HT-29 (cell line): ENCODE results near the gene GDI2. TPM values are rescaled to one million over a fixed set of nuclear protein-coding genes. Genes with fewer than 3 reads are reported as not detected.
"Not testable (repeated sequence)": the region's sequence is repeated elsewhere in the genome, so short reads cannot be mapped to it uniquely, and the experiment has no call there.

Experiments used
- DNase-seq: peaks from one replicate; pipeline ENCODE4 v3.0.0-alpha.2; 2015; ENCODE audit warnings: low spot score
- total RNA-seq: library from RNA; depleted of rRNA; stranded (reverse); fragments of >200 nt; shearing (Covaris generic); gene quantifications from 2 replicates; pipeline ENCODE4 v1.2.3, GENCODE V29; 2014

GDI2 gene
- total RNA-seq, 1 experiment from 2014 or later, result 185 TPM

DNA sequence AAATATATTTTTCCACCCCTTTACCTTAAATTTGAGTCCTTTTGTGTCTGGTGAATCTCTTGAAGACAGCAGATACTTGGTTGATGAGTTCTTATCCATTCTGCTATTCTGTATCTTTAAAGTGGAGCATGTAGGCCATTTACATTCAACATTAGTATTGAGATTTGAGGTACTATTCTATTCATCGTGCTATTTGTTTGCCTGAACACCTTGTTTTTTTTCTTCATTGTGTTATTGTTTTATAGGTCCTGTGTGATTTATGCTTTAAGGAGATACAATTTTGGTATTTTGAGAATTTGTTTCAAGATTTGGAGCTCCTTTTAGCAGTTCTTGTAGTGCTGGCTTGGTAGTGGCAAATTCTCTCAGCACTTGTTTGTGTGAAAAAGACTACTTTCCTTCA lies 29.9 kb downstream of the GDI2 start:
- no peak for DNase-seq

DNA sequence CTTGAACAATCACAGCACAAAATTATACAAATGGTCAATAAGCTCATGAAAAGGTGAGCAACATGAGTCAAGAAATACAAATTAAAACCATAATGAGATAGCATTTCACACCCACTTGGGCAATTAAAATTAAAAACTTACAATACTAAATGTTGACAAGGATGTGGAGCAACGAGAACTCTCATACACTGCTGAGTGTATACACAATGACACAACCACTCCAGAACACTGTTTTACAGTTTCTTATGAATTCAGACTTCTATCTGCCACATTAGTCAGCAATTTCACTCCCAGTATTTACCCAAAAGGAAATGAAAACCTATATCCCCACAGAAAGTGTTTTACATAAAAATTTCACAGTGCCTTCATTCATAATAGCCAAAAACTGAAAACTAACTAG lies 31.1 kb downstream of the GDI2 start:
- no peak for DNase-seq

GRCh38 chr10:5779730-5780129 lies 33.5 kb downstream of the GDI2 start:
- DNase-seq, result no peak

DNA sequence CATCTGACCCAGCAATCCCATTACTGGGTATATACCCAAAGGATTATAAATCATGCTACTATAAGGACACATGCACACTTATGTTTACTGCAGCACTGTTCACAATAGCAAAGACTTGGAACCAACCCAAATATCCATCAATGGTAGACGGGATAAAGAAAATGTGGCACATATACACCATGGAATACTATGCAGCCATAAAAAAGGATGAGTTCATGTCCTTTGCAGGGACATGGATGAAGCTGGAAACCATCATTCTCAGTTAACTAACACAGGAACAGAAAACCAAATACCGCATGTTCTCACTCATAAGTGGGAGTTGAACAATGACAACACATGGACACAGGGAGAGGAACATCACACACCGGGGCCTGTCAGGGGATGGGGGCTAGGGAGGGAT lies 35.5 kb downstream of the GDI2 start:
- not testable (repeated sequence) for DNase-seq

DNA sequence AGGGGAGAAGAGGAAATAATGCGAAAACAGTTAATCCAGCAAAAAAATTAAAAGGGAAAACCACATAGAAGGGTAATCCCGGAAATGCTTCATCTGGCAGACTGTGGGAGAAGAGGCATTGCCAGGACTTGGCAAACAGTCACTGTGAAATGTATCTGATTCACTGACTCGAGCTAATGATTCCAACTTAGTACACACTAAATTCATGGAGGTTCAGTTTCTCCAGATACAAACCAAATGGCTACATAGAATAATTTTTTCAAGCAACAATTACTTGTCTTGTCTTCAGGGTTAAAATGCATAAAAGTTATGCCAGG lies 36.4 kb downstream of the GDI2 start:
- no peak for DNase-seq

GRCh38 chr10:5776136-5776880 lies 36.9 kb downstream of the GDI2 start:
- DNase-seq, result no peak

DNA sequence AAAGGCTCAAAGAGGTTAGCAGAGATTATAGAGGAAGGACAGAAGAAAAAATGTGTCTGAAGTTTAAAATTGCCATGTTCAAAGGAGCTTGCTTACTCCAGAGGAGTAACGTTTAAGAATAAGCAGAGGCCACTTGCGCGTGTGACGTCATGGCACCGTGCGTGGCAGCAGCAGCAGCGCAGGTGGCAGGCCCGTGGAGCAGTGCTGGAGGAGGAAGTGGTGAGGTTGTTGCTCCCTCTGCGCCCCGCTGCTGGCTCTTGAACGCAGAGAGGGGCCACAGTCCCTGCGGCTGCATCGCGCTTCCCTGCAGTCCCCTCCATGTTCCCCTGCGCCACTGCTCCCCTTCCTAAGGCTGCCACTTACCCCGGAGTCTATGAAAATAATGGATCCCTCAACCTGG lies 37.5 kb downstream of the GDI2 start:
- DNase-seq, result no peak

GRCh38 chr10:5774987-5775620 lies 38.1 kb downstream of the GDI2 start:
- no peak for DNase-seq

DNA sequence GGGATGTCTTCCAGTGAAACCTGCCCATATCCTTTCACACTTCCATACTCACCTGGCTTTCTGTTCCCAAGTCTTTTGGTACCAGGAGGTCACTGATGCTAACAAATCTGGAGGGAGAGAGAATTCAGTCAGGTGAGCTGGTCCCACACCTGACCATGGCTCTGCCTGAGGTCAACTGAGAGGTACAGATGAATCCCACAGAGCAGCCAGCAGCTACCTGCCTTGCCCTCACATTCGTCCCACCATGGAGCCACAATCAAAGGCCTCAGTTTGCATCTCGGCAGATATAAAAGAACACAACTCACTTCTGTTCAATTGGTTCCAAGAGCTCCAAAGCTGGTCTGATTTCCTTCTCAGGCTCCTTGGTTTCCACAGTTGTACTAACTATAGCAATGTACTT lies 47.0 kb downstream of the GDI2 start:
- no peak for DNase-seq

- DNase-seq, result no peak
Observed at GRCh38 chr10:5765617-5766016, 47.6 kb downstream of the GDI2 start.

GRCh38 chr10:5764422-5765297 lies 48.6 kb downstream of the GDI2 start:
- DNase-seq, result no peak

- no peak for DNase-seq
Observed at GRCh38 chr10:5762531-5762930, 50.7 kb downstream of the GDI2 start.

DNA sequence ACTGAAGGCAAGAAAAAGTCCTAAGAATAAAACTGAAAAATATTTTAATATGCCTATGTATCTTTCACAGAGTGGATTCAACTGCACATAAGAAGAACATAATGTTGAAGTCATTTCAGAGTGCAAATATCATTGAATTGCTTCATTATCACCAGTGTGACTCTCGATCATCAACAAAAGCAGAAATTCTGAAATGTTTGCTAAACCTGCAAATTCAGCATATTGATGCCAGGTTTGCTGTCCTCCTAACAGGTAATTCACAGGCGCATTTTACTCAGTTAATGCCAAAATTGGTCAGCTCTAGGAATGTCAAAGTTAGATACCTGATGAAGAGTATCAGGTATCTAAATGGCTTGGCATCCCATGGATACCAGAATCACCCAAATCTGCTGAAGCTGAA lies 52.0 kb downstream of the GDI2 start:
- no peak for DNase-seq

GRCh38 chr10:5760515-5760914 lies 52.7 kb downstream of the GDI2 start:
- DNase-seq, result no peak

DNA sequence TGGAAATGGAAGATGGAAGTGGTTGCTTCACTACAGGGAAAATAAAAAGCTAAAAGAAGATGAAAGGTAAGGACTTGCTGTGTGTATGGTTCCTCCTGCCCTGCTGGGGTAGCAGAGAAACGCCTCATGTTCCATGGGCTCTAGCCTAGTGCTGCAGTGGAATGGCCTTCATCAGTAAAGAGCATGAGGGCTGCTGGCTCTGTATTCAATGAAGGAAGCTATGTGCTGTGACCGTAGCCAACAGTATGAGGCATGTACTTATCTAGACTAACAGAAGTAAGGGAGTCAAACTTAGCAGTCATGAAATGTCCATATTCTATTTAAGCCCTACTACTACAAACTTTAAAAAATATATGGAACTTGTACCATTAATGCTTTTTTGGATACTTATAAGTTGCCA lies 54.3 kb downstream of the GDI2 start:
- DNase-seq, result no peak

DNA sequence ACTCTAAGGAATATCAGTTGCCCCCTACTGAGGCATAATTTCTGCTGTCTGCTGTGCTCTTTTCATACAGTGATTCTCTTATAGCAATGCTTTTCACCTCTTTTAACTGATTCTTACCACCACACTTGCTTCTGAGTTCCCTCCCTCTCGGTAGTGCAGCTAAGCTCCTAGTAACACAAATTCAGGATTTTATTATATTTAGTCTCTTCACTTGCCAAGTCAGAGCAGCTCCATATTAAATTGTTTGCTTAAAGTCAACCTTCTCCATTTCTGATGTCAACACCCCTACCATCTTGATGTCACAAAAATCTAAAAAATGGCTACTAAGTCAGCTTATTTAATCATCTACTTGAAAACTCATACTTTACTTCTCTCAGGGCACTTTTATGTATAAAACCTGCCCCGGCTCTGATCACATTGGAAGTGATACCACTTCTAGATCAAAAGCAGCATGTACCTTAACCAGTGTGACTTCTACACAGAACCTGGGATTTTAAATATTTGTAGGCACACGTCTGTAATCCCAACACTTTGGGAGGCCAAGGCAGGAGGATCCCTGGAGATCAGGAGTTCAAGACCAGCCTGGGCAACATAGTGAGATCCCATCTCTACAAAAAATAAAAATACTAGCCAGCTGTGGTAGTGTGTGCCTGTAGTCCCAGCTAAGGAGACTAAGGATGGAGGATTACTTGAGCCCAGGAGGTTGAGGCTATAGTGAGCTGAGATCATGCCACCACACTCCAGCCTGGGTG lies 55.3 kb downstream of the GDI2 start:
- DNase-seq, result no peak

GRCh38 chr10:5752301-5752871 lies 60.8 kb downstream of the GDI2 start:
- no peak for DNase-seq

DNA sequence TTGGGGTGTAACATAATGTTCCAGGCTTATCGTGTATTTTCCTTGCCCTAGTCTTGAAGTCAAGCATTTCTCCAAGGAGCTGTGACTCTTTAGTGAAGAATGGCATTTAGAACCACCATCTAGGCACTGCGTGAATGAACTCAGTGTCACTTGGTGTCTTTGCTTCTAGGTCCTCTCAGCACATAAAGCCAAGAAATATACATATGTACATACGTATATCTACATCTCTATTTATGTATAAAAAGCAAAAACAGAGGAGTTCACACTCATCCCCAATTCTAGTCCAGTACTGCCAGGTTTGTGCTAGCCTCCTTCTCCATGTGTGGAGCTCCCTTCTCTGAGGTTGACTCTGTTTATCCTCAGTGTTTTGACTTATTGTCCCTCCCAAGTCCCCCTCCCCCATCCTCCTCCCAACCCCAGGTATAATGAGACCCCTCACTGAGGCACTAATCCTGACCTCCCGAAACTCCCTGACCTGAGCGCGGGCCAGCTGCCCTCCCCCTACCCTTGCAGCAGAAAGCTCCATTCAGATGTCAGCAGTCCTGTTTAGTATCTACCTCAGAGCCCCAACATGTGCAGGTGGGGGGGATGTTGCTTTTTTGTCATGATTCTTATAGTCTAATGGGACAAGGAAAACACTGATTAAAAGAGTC lies 61.5 kb downstream of the GDI2 start:
- DNase-seq, result no peak

DNA sequence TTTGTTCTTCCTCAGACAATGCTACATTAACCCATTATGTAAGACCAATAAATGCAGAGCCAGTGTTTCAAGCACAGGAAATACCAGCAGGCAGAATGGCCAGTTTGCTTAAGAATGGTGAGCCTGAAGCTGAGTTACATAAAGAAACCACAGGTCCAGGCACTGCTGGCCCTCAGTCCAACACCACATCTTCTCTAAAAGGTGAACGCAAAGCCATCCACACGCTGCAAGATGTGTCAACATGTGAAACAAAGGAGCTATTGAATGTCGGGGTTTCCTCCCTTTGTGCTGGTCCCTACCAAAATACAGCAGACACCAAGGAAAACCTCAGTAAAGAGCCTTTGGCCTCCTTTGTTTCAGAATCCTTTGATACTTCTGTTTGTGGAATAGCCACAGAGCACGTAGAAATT lies 64.8 kb downstream of the GDI2 start:
- no peak for DNase-seq

DNA sequence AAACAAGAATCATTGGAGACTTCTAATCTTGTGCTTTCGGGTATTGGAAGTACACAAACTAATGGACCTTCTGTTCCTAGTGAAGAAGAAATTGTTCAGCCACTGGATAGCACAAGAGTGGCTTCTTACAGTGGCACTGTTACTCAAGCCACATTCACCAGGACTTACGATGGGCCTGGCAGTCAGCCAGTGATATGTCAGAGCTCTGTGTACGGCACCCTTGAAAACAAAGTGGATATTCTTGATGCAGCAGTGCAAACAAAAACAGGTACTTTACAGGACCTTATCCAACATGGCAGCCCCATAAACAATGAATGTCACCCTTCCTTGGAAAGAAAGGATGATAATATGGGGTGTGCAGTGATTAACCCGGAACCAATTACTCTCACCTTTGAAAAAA lies 67.0 kb downstream of the GDI2 start:
- no peak for DNase-seq

- no peak for DNase-seq
Observed at GRCh38 chr10:5744849-5745248, 68.4 kb downstream of the GDI2 start.
